ENCODE results near the gene KIAA1755. TPM values are rescaled to one million over a fixed set of nuclear protein-coding genes. Genes with fewer than 3 reads are reported as not detected.
"Not testable (repeated sequence)": the region's sequence is repeated elsewhere in the genome, so short reads cannot be mapped to it uniquely, and the experiment has no call there.

Gene KIAA1755
- total RNA-seq, 1 experiment from 2014 or later: 0.44 TPM

DNA sequence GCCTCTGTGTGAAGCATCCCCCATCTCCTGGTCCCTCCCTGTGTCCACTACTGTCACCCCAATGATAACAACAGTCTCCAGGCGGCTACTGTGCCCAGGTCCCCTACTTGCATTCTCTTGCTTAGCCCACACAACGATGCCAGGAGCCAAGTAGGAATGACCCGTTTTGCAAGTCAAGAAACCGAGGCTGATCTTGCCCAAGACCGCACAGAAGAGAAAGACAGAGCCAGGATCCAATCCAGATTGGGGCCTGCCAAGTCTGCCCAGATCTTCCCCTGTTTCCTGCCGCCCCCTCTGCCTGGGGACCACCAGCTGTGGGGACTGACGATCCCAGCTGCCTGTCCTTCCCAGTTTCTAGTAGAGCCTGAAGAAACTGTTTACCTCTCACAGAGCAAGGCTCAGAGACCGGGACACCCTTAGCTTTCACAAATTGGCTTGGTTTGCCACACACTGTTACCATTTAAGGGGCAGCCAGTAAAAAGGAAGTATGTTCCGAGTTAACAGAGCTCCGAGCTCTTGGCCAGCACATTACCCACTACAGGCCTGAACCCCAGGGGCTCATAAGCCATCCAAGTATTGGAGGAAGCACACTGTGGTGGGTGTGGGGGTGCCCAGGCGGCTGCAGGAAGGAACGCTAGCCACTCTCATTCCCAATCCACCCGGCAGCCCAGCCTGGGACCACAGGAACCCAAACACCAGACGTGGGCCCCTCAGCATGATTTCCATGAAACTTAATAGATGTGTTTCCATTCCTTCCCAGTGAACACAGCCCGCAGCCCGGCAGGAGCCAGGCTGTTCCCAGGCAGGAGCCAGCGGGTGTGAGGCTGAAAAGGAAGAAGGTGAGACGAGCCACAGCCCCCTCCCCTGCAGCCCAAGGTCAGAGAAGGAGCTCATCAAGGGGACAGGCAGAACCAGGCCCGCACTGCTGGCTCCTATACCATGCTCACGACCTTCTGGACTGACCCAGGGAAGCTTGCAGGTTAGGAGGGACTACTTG lies 7.9 kb downstream of the KIAA1755 start:
- Histone ChIP-seq H3K4me1 (ENCODE audit: insufficient read depth, low read length) (no peaks in the 10 kb centered on the region), H3K4me3 (ENCODE audit: low read length) (no peak overlapping the region), H3F3A (ENCODE audit: low read length, unreplicated experiment) (no peaks in the 10 kb centered on the region), H3K27ac (ENCODE audit: low read length) (no peak overlapping the region), H2AFZ (ENCODE audit: low read length) (no peak overlapping the region), H3K36me3 (ENCODE audit: low read depth, low read length) (no peaks in the 10 kb centered on the region), H4K20me1 (ENCODE audit: low read length) (no peaks in the 10 kb centered on the region), H3K9ac (ENCODE audit: low read length) (no peak overlapping the region), H3K79me2 (ENCODE audit: low read length) (no peaks in the 10 kb centered on the region), H3K9me2 (replicated peaks; ENCODE audit: low read length) (no peaks in the 10 kb centered on the region), H3K9me3 (ENCODE audit: low read length) (no peaks in the 10 kb centered on the region), H3K27me3 (ENCODE audit: low read length) (no peaks in the 10 kb centered on the region), H3K4me2 (ENCODE audit: low read length) (no peak overlapping the region)
- intact Hi-C loops (cut with micrococcal nuclease): no loop called here
- ATAC-seq: no peak
- no TSS peak for BruUV-seq (replicated peaks)
- TF ChIP-seq EZH2 (IDR thresholded peaks at IDR 0.05; ENCODE audit: low read length, unreplicated experiment) (no peak), EZH2phosphoT487 (IDR thresholded peaks at IDR 0.05; ENCODE audit: borderline replicate concordance, low read length) (no peak)
- TF ChIP-seq, protein P1, sequence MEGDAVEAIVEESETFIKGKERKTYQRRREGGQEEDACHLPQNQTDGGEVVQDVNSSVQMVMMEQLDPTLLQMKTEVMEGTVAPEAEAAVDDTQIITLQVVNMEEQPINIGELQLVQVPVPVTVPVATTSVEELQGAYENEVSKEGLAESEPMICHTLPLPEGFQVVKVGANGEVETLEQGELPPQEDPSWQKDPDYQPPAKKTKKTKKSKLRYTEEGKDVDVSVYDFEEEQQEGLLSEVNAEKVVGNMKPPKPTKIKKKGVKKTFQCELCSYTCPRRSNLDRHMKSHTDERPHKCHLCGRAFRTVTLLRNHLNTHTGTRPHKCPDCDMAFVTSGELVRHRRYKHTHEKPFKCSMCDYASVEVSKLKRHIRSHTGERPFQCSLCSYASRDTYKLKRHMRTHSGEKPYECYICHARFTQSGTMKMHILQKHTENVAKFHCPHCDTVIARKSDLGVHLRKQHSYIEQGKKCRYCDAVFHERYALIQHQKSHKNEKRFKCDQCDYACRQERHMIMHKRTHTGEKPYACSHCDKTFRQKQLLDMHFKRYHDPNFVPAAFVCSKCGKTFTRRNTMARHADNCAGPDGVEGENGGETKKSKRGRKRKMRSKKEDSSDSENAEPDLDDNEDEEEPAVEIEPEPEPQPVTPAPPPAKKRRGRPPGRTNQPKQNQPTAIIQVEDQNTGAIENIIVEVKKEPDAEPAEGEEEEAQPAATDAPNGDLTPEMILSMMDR (conservative IDR thresholded peaks at IDR 0.05; ENCODE audit: low read depth, low read length): no peak
- ChIA-PET POLR2A (ENCODE audit: unreplicated experiment) (no interaction called here), CTCF (interaction anchor here (1.2 kb wide), 1 partner anchor 69 kb away, joined by 4 read pairs; no protein-coding TSS in a partner anchor)
- no peak for DNase-seq

DNA sequence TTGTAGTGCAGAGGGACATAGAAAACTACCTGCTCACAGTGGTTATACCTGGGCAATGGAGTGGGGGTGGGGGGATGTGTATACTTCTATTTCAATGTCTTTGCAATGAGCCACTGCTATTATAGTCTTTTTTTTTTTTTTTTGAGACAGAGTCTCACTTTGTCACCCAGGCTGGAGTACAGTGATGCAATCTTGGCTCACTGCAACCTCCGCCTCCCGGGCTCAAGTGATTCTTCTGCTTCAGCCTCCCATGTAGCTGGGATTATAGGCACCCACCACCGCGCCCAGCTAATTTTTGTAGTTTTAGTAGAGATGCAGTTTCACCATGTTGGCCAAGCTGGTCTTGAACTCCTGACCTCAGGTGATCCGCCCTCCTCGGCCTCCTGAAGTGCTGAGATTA lies 9.1 kb downstream of the KIAA1755 start:
- H3K9me3 ChIP-seq (ENCODE audit: low read length); H3K79me2 ChIP-seq (ENCODE audit: low read length); H3K27ac ChIP-seq (ENCODE audit: low read length); ATAC-seq; H3K27me3 ChIP-seq (ENCODE audit: low read length); H3K4me1 ChIP-seq (ENCODE audit: insufficient read depth, low read length); H3K9ac ChIP-seq (ENCODE audit: low read length); DNase-seq; H3K4me3 ChIP-seq (ENCODE audit: low read length); H2AFZ ChIP-seq (ENCODE audit: low read length); POLR2A ChIA-PET (ENCODE audit: unreplicated experiment); H3K4me2 ChIP-seq (ENCODE audit: low read length); intact Hi-C loops (cut with micrococcal nuclease); H4K20me1 ChIP-seq (ENCODE audit: low read length); CTCF ChIA-PET; H3K36me3 ChIP-seq (ENCODE audit: low read depth, low read length); BruUV-seq (replicated peaks); H3F3A ChIP-seq (ENCODE audit: low read length, unreplicated experiment); H3K9me2 ChIP-seq (replicated peaks; ENCODE audit: low read length): not testable (repeated sequence)

DNA sequence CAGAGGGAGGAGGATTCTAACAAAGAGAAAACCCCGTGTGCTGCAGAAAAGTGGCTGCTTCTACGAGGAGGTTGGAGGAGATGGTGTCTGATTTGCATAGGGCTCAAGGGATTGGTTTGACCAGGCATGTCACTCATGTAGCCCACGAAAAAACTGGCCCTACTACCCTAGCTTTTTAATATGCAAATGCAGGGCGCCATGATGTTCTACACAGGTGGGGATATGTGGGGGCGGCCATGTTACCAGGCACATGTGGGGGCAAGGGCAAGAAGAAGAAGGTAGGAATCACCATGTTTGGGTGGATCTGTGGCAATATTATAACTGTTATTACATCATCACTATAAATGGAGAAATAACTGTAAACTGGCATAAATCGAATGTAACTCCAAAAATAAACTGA lies 9.9 kb downstream of the KIAA1755 start:
- H3K9ac ChIP-seq (ENCODE audit: low read length): no peak overlapping the region
- H3K79me2 ChIP-seq (ENCODE audit: low read length): no peaks in the 10 kb centered on the region
- CTCF ChIA-PET: no interaction called here
- intact Hi-C loops (cut with micrococcal nuclease): no loop called here
- POLR2A ChIA-PET (ENCODE audit: unreplicated experiment): no interaction called here
- H2AFZ ChIP-seq (ENCODE audit: low read length): no peak overlapping the region
- H3K9me2 ChIP-seq (replicated peaks; ENCODE audit: low read length): no peaks in the 10 kb centered on the region
- H3F3A ChIP-seq (ENCODE audit: low read length, unreplicated experiment): no peaks in the 10 kb centered on the region
- no peak overlapping the region for H3K4me2 ChIP-seq (ENCODE audit: low read length)
- no peaks in the 10 kb centered on the region for H3K9me3 ChIP-seq (ENCODE audit: low read length)
- H3K4me3 ChIP-seq (ENCODE audit: low read length): no peak overlapping the region
- TF ChIP-seq EZH2phosphoT487 (IDR thresholded peaks at IDR 0.05; ENCODE audit: borderline replicate concordance, low read length) (no peak), EZH2 (IDR thresholded peaks at IDR 0.05; ENCODE audit: low read length, unreplicated experiment) (no peak)
- TF ChIP-seq, protein P1 (conservative IDR thresholded peaks at IDR 0.05; ENCODE audit: low read depth, low read length): no peak
- ATAC-seq (no peak), DNase-seq (no peak)
- H3K4me1 ChIP-seq (ENCODE audit: insufficient read depth, low read length): no peaks in the 10 kb centered on the region
- no peaks in the 10 kb centered on the region for H4K20me1 ChIP-seq (ENCODE audit: low read length)
- no peak overlapping the region for H3K27ac ChIP-seq (ENCODE audit: low read length)
- no TSS peak for BruUV-seq (replicated peaks)
- no peaks in the 10 kb centered on the region for H3K27me3 ChIP-seq (ENCODE audit: low read length)
- no peaks in the 10 kb centered on the region for H3K36me3 ChIP-seq (ENCODE audit: low read depth, low read length)

Measured in PC-3 (cell line).